GM18499 (cell line): ENCODE results near the gene GALK1.

Source experiments
- ATAC-seq: cut with Tn5 transposase; IDR thresholded peaks from one replicate; pipeline ENCODE4 v1.9.1; 2021; ENCODE audit warnings: moderate number of reproducible peaks; ENCODE audit not compliant: insufficient read depth, unreplicated experiment

The GALK1 gene

GRCh38 chr17:75752802-75753513 is 12.0 kb downstream of the GALK1 start:
- no peak for ATAC-seq

DNA sequence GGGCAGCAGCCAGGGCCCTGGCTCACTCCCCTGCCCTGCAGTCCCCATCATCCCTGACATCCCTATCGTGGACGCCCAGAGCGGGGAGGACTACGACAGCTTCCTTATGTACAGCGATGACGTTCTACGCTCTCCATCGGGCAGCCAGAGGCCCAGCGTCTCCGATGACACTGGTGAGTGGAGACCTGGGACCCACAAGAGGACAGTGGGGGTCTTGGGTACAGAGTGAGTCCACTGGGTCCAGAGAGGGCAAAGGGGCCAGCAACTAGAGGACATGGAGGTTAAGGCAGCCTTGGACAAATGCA is 12.6 kb downstream of the GALK1 start:
- no peak for ATAC-seq

- no peak for ATAC-seq
Observed at GRCh38 chr17:75751676-75752404, 13.2 kb downstream of the GALK1 start.

DNA sequence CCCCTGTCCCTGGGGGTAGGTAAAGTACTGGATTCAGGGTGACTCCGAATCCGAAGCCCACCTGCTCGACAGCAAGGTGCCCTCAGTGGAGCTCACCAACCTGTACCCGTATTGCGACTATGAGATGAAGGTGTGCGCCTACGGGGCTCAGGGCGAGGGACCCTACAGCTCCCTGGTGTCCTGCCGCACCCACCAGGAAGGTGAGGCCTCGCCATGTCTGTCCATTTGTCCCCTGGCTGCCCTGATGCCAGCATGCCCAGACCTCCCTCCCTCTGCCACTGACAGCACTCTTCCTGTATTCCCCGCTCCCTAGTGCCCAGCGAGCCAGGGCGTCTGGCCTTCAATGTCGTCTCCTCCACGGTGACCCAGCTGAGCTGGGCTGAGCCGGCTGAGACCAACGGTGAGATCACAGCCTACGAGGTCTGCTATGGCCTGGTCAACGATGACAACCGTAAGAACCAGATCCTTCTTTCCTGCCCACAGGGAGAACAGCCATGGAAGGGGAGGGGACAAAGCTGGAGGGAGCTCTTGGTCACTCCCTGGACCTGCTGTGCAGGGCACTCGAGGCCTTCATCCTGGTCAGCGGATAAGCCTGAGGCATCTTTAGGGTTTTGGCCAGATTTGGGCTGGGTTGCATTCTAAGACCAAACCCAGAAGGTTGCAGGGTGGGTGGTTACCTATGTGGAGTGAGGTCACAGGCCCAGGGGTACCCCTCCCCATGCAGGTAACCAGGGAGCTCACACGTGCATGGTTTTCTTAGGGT is 14.2 kb downstream of the GALK1 start:
- ATAC-seq = no peak

DNA sequence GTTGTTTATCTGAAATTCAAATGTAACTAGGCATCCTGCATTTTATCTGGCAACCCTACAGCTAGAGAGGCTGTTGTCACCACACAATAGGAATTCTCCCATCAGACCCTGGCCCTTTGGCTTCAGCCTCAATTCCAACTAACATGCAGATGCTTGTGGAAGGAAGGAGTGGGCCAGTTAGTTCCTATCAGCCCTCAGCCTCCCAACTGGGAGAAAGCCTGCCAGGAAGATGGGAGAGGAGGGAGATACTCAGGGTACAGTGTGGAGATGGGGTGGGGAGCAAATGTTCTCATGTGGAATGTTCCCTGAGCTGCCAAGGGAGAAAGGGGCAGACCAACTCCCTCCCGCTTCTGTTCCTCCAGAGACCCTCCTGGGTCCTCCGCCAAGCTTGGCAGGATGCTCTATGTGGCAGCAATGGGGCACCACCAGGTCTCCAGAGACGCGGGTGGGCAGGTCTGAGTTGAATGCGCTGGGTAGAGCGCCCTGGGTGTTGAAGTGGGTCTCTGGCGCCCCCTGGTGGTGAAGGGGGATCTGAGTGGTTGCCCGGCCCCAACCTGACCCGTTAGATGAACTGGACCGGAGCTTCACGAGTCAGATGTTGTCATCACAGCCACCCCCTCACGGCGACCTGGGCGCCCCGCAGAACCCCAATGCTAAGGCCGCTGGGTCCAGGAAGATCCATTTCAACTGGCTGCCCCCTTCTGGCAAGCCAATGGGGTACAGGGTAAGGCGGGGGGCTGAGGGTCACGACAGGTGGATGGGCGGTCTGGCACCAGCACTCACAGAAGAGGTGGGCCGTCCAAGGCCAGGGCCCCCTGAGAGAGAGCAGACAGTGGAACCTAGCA is 15.2 kb downstream of the GALK1 start:
- ATAC-seq = no peak

DNA sequence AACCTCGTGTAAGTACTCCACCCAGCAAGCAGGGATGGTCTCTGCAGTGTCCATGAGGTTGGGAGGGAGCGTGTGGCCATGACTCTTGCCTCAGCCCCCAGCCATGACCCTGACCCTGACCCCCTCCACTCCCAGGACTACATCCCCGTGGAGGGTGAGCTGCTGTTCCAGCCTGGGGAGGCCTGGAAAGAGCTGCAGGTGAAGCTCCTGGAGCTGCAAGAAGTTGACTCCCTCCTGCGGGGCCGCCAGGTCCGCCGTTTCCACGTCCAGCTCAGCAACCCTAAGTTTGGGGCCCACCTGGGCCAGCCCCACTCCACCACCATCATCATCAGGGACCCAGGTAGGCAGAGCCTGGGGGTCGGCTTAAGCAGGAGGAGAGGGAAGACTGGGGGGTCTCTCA is 16.3 kb downstream of the GALK1 start:
- ATAC-seq = no peak

GRCh38 chr17:75743625-75744206 is 21.3 kb downstream of the GALK1 start:
- ATAC-seq = no peak

DNA sequence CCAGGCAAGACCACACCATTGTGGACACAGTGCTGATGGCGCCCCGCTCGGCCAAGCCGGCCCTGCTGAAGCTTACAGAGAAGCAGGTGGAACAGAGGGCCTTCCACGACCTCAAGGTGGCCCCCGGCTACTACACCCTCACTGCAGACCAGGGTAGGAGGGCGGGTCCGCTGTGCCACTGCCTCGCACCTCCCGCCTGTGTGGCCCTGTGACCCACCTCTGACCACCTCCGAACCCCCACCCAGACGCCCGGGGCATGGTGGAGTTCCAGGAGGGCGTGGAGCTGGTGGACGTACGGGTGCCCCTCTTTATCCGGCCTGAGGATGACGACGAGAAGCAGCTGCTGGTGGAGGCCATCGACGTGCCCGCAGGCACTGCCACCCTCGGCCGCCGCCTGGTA is 22.7 kb downstream of the GALK1 start:
- no peak for ATAC-seq

DNA sequence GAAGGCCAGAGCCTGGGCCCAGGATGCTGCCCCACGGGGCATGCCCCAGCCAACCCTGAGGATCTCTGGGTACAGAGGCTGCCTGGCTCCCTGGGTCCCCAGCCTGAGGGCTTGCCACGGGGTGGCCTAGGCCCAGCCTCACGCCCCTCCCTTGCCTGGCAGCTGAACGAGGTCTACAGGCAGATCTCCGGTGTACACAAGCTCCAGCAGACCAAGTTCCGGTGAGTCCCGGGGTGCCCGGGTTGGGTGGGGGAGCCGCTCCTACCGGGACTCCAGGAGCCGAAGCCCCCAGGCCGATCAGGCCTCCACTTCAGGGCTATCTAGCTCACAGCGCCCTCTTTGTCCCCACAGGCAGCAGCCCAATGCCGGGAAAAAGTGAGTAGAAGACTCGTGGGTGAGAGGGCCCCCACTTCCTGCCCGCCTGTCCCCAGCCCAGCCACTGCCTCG is 24.3 kb downstream of the GALK1 start:
- no peak for ATAC-seq

DNA sequence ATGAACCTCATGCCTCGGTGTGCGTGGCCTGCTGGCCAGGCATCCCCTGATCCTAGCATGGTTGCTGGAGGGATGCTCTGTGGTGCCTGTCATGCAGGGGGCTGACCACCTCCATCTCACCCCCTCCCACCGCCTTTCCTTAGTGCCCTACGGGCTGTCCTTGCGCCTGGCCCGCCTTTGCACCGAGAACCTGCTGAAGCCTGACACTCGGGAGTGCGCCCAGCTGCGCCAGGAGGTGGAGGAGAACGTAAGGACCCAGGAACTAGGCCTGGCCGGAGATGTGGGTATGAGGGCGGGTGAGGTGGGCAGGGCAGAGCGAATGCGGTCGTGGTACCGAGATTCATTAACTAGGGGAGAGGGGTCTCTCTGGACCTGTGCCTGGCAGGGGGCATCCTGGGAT is 24.8 kb downstream of the GALK1 start:
- ATAC-seq = no peak

DNA sequence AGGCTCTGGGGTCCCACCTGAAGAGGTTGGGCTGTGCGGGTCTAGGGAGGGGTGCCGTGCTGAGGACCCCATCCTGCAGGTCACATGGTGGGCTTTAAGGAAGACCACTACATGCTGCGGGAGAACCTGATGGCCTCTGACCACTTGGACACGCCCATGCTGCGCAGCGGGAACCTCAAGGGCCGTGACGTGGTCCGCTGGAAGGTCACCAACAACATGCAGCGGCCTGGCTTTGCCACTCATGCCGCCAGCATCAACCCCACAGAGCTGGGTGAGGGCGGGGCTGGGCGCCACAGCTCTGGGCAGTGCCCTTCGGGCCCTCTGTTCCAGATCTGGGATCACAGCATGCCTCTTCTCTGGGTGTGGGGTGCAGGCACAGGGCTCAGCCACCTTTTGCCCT is 25.2 kb downstream of the GALK1 start:
- ATAC-seq = no peak

DNA sequence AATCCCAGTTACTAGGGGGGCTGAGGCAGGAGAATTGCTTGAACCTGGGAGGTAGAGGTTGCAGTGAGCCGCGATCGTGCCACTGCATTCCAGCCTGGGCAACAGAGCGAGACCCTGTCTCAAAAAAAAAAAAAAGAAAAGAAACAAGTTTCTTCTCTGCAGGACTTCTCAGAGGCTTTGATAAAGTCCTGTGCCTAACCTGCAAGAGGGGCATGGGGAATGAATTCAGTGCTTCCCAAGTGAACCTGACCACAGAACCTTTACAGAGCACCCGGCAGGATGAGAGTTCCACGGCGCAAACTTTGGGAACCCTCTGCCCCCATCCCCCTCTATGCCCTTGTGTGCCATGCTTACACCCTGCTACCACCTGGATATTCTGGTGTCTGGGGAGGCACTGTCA is 25.8 kb downstream of the GALK1 start:
- ATAC-seq = no peak

GRCh38 chr17:75738218-75738802 is 26.7 kb downstream of the GALK1 start:
- ATAC-seq = no peak

GRCh38 chr17:75737133-75737962 is 27.6 kb downstream of the GALK1 start:
- no peak for ATAC-seq

DNA sequence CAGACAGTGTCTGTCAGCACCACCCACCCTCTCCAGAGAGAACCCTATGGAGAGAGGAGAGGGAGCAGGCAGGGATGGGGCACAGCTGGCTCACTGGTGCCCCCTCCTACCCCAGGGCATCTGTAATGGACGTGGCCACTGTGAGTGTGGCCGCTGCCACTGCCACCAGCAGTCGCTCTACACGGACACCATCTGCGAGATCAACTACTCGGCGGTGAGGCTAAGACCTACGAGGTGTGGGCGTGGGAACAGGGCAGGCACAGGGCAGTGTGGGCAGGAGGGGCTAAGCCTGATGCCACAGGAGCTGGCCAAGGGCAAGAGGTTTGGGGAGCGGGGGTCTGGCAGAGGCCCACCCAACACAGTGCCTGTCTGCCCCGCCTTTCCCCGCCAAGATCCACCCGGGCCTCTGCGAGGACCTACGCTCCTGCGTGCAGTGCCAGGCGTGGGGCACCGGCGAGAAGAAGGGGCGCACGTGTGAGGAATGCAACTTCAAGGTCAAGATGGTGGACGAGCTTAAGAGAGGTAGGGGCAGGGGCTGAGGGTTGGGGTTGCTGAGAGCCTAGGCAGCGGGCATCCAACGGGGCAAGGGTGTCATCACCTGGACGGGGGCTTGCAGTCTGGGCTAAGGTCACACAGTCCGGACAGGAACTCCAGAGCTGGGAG is 28.7 kb downstream of the GALK1 start:
- no peak for ATAC-seq

GRCh38 chr17:75734674-75735294 is 30.2 kb downstream of the GALK1 start:
- no peak for ATAC-seq

DNA sequence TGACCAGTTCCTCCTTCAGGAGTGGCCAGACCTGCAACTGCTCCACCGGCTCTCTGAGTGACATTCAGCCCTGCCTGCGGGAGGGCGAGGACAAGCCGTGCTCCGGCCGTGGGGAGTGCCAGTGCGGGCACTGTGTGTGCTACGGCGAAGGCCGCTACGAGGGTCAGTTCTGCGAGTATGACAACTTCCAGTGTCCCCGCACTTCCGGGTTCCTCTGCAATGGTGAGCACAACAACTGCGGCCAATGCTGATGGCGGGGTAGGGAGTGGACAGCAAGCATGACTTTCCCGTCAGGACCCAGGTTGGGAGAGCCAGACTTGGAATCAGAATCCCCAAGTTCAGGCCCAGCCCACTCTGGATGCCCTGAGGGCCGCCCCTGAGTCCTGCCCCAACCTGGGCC is 31.5 kb downstream of the GALK1 start:
- no peak for ATAC-seq
